ENCODE results near the gene IL17RB.

The IL17RB gene

DNA sequence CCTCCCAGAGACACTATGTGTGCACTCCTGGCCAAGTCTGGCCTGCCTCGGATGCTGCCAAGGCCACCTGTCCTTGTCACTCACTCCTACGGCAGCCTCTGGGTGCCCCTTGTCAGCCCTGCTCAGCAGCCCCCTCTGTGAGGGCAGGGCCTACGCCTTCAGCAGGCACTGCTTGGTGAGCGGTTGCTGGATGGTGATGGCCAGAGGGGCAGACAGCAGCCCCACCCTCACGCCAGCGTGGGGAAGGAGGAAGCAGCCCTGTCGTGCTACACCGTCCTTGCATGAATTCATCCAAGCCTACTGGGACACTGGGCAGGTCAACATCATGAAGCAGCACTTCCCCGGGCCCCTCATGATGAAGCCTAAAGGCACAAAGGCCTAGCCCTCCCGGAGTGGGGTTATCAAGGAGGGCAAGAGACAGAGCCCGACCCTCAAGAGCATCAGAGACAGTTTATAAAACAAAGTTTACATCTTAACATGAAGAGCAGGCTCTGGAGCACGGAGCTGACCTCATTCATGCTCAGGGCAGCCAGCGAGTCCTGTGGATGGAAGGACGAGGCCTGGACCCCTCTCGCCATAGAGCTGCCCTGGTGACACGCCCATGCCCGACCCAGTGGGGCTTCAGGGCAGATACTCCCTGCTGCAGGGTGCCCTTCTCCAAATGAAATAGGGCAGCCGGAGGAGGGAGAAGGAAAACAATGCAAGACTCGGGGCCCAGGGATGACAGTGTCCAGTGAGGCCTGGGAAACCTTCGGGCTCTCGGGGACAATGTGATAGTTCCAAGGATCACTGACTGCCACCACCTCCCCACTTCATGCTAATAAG is 25.4 kb upstream of the IL17RB start:
- H3K36me3 ChIP-seq, result no peaks in the 10 kb centered on the region
- H3K9me3 ChIP-seq, result no peaks in the 10 kb centered on the region
- TF ChIP-seq CTCF (IDR thresholded peaks at IDR 0.05; ENCODE audit: low read depth, low read length), result no peak
- no peak overlapping the region for H3K4me3 ChIP-seq (ENCODE audit: low read depth, low read length)
- H3K27me3 ChIP-seq, result no peaks in the 10 kb centered on the region
- DNase-seq, result no peak
- H3K4me1 ChIP-seq, result no peaks in the 10 kb centered on the region

DNA sequence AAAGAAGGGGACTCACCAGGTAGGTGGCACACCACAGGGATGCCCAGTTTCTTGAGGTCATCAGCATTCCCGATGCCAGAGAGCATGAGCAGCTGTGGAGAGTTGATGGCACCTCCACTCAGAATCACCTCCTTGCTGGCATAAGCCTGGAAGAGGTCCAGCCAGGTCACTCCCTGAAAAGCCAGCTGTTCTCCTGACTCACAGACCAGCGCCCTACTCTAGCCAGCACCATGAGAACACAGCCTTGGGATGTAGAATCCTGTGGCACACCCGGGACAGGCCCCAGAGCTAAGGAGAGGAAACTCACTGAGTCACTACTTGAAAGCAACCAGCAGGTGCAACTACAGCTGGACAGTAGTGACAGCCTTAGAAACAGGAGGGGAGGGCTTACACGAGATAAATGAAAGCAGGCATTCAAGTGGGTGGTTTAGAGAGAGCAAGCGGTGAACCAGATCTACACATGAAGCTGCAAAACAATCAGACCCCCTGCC is 24.7 kb upstream of the IL17RB start:
- H3K36me3 ChIP-seq, result no peaks in the 10 kb centered on the region
- H3K9me3 ChIP-seq, result no peaks in the 10 kb centered on the region
- H3K4me1 ChIP-seq, result no peaks in the 10 kb centered on the region
- no peak for TF ChIP-seq CTCF (IDR thresholded peaks at IDR 0.05; ENCODE audit: low read depth, low read length)
- DNase-seq, result no peak
- H3K4me3 ChIP-seq (ENCODE audit: low read depth, low read length), result no peak overlapping the region
- H3K27me3 ChIP-seq, result no peaks in the 10 kb centered on the region

DNA sequence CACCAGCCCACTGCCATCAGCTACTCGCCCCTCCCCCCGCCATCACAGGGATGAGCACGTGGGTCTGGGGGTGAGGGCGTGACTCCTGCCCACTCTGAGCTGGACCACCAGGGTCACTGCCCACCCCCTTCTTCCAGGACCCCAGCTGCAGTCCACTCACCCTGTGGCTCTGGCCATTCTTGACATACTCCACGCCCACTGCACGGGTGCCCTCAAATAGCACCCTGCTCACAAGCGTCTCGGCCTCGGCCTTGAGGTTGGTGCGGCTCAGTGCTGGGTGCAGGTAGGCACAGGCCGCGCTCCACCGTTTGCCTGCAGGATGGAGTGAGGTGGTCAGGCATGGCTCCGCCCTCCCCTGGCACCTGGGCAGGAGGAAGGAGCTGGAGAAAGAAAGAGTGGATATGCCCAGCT is 24.0 kb upstream of the IL17RB start:
- H3K9me3 ChIP-seq, result no peaks in the 10 kb centered on the region
- H3K4me1 ChIP-seq, result no peaks in the 10 kb centered on the region
- no peak overlapping the region for H3K4me3 ChIP-seq (ENCODE audit: low read depth, low read length)
- no peaks in the 10 kb centered on the region for H3K27me3 ChIP-seq
- H3K36me3 ChIP-seq, result no peaks in the 10 kb centered on the region
- no peak for TF ChIP-seq CTCF (IDR thresholded peaks at IDR 0.05; ENCODE audit: low read depth, low read length)
- no peak for DNase-seq

- Histone ChIP-seq H3K9me3 (no peaks in the 10 kb centered on the region), H3K4me3 (ENCODE audit: low read depth, low read length) (no peak overlapping the region), H3K4me1 (no peaks in the 10 kb centered on the region), H3K27me3 (no peaks in the 10 kb centered on the region), H3K36me3 (no peaks in the 10 kb centered on the region)
- DNase-seq, result no peak
- no peak for TF ChIP-seq CTCF (IDR thresholded peaks at IDR 0.05; ENCODE audit: low read depth, low read length)
Observed at GRCh38 chr3:53823026-53823955, 23.1 kb upstream of the IL17RB start.

GRCh38 chr3:53823956-53824657 is 22.3 kb upstream of the IL17RB start:
- no peaks in the 10 kb centered on the region for H3K4me1 ChIP-seq
- no peak for TF ChIP-seq CTCF (IDR thresholded peaks at IDR 0.05; ENCODE audit: low read depth, low read length)
- no peak overlapping the region for H3K4me3 ChIP-seq (ENCODE audit: low read depth, low read length)
- H3K36me3 ChIP-seq, result no peaks in the 10 kb centered on the region
- no peaks in the 10 kb centered on the region for H3K9me3 ChIP-seq
- DNase-seq, result no peak
- H3K27me3 ChIP-seq, result no peaks in the 10 kb centered on the region

Measured in BE2C (cell line).